DND-41 (cell line): ENCODE measurements around the gene UBL5.

Experiments used
- CTCF ChIP-seq: IDR thresholded peaks from 2 replicates; pipeline ENCODE4 v1.5.1; 2012; ENCODE audit warnings: borderline replicate concordance, low read length, moderate library complexity, mild to moderate bottlenecking; ENCODE audit not compliant: poor library complexity, severe bottlenecking; ENCODE audit errors: extremely low read depth
- EZH2 ChIP-seq: IDR thresholded peaks from 3 replicates; pipeline ENCODE4 v1.6.1; 2012; ENCODE audit warnings: borderline replicate concordance, low read depth, mild to moderate bottlenecking, moderate library complexity, low read length, inconsistent platforms; ENCODE audit not compliant: severe bottlenecking

- TF ChIP-seq CTCF: no peak
- no peak for TF ChIP-seq EZH2
These were observed 29.5 kb downstream of the UBL5 start for GRCh38 chr19:9857076-9857721.
